ENCODE data around the gene SBK1. TPM values are rescaled to one million over a fixed set of nuclear protein-coding genes. Genes with fewer than 3 reads are reported as not detected.

The SBK1 gene
- total RNA-seq, 1 donor = not detected

- Histone ChIP-seq H3K9me3 (ENCODE audit: low read depth, low read length) (no peaks in the 10 kb centered on the region), H3K4me2 (ENCODE audit: insufficient read depth, low read length) (no peak overlapping the region), H3K36me3 (ENCODE audit: insufficient read depth, low read length) (no peaks in the 10 kb centered on the region), H3K4me3 (ENCODE audit: insufficient read depth, low read length) (no peak overlapping the region), H3K27me3 (ENCODE audit: insufficient read depth, low read length) (no peaks in the 10 kb centered on the region), H2AFZ (ENCODE audit: low read length) (no peak overlapping the region), H3K79me2 (ENCODE audit: insufficient read depth, low read length) (no peaks in the 10 kb centered on the region), H4K20me1 (ENCODE audit: insufficient read depth, low read length) (no peaks in the 10 kb centered on the region), H3K27ac (ENCODE audit: low read depth, low read length) (no peak overlapping the region), H3K4me1 (ENCODE audit: insufficient read depth, low read length) (no peaks in the 10 kb centered on the region)
- no peak for DNase-seq (ENCODE audit: insufficient read length, low spot score, missing footprints)
- TF ChIP-seq, protein P1, sequence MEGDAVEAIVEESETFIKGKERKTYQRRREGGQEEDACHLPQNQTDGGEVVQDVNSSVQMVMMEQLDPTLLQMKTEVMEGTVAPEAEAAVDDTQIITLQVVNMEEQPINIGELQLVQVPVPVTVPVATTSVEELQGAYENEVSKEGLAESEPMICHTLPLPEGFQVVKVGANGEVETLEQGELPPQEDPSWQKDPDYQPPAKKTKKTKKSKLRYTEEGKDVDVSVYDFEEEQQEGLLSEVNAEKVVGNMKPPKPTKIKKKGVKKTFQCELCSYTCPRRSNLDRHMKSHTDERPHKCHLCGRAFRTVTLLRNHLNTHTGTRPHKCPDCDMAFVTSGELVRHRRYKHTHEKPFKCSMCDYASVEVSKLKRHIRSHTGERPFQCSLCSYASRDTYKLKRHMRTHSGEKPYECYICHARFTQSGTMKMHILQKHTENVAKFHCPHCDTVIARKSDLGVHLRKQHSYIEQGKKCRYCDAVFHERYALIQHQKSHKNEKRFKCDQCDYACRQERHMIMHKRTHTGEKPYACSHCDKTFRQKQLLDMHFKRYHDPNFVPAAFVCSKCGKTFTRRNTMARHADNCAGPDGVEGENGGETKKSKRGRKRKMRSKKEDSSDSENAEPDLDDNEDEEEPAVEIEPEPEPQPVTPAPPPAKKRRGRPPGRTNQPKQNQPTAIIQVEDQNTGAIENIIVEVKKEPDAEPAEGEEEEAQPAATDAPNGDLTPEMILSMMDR (IDR thresholded peaks at IDR 0.05; ENCODE audit: extremely low read depth, low read depth, low read length) = no peak
Observed at GRCh38 chr16:28280881-28281836, 11.2 kb upstream of the SBK1 start.

DNA sequence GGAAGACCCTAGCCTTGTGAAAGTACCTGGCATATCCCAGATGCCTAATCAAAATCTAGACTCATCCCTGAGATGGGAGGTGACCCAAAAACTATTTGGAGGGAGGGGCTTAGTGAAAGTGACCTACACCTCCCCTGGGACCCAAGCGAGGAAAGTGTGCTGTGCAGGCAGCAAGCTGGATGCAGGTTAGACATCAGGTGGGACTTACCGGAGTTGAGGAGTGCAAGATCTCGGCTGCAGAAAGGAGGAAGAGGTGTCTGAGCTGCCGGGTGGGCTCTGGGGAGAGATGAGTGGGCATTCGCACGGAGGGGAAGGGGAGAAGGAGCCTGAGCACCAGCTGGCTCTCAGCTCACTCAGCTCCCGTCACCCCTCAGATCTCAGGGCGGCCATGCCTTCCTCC lies 10.3 kb upstream of the SBK1 start:
- H3K4me2 ChIP-seq (ENCODE audit: insufficient read depth, low read length) = no peak overlapping the region
- no peak for DNase-seq (ENCODE audit: insufficient read length, low spot score, missing footprints)

DNA sequence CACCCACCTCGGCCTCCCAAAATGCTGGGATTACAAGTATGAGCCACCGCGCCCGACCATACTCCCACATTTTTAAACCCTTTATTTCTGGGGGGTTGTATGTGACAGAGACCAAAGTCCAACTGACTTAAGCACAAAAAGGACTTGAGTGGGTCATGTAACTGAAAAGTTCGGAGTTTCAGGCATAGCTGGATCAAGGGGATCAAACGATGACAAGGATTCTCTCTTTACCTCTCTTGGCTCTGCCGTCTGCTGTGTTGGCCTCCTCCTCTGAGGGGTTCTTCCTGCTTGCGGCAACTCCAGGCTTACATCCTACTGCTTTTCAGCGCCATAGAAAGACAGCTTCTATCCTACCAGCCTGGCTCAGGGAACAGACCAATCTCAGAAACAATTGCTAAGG lies 9.2 kb upstream of the SBK1 start:
- Histone ChIP-seq H3K9me3 (ENCODE audit: low read depth, low read length) (no peaks in the 10 kb centered on the region), H3K27me3 (ENCODE audit: insufficient read depth, low read length) (peaks cover 4% of the 10 kb centered on the region), H3K27ac (ENCODE audit: low read depth, low read length) (no peak overlapping the region), H3K79me2 (ENCODE audit: insufficient read depth, low read length) (no peaks in the 10 kb centered on the region), H3K4me1 (ENCODE audit: insufficient read depth, low read length) (no peaks in the 10 kb centered on the region), H4K20me1 (ENCODE audit: insufficient read depth, low read length) (no peaks in the 10 kb centered on the region), H3K4me3 (ENCODE audit: insufficient read depth, low read length) (no peak overlapping the region), H3K4me2 (ENCODE audit: insufficient read depth, low read length) (no peak overlapping the region), H2AFZ (ENCODE audit: low read length) (no peak overlapping the region), H3K36me3 (ENCODE audit: insufficient read depth, low read length) (no peaks in the 10 kb centered on the region)
- DNase-seq (ENCODE audit: insufficient read length, low spot score, missing footprints) = no peak
- TF ChIP-seq, protein P1 (IDR thresholded peaks at IDR 0.05; ENCODE audit: extremely low read depth, low read depth, low read length) = no peak

More for the DNA sequence above, 10.3 kb upstream of the SBK1 start:
- no peaks in the 10 kb centered on the region for H4K20me1 ChIP-seq (ENCODE audit: insufficient read depth, low read length)
- no peaks in the 10 kb centered on the region for H3K79me2 ChIP-seq (ENCODE audit: insufficient read depth, low read length)
- H3K36me3 ChIP-seq (ENCODE audit: insufficient read depth, low read length) = no peaks in the 10 kb centered on the region
- H3K27ac ChIP-seq (ENCODE audit: low read depth, low read length) = no peak overlapping the region
- TF ChIP-seq, protein P1 (IDR thresholded peaks at IDR 0.05; ENCODE audit: extremely low read depth, low read depth, low read length) = no peak
- no peaks in the 10 kb centered on the region for H3K4me1 ChIP-seq (ENCODE audit: insufficient read depth, low read length)
- H3K9me3 ChIP-seq (ENCODE audit: low read depth, low read length) = no peaks in the 10 kb centered on the region
- H2AFZ ChIP-seq (ENCODE audit: low read length) = no peak overlapping the region
- no peak overlapping the region for H3K4me3 ChIP-seq (ENCODE audit: insufficient read depth, low read length)
- H3K27me3 ChIP-seq (ENCODE audit: insufficient read depth, low read length) = no peaks in the 10 kb centered on the region

- H4K20me1 ChIP-seq (ENCODE audit: insufficient read depth, low read length) = no peaks in the 10 kb centered on the region
- no peaks in the 10 kb centered on the region for H3K4me1 ChIP-seq (ENCODE audit: insufficient read depth, low read length)
- no peak overlapping the region for H3K27ac ChIP-seq (ENCODE audit: low read depth, low read length)
- peak; percentile 82 for DNase-seq (ENCODE audit: insufficient read length, low spot score, missing footprints)
- H3K9me3 ChIP-seq (ENCODE audit: low read depth, low read length) = no peaks in the 10 kb centered on the region
- no peak overlapping the region for H3K4me2 ChIP-seq (ENCODE audit: insufficient read depth, low read length)
- H3K27me3 ChIP-seq (ENCODE audit: insufficient read depth, low read length) = peaks cover 12% of the 10 kb centered on the region
- H3K36me3 ChIP-seq (ENCODE audit: insufficient read depth, low read length) = no peaks in the 10 kb centered on the region
- TF ChIP-seq, protein P1 (IDR thresholded peaks at IDR 0.05; ENCODE audit: extremely low read depth, low read depth, low read length) = no peak
- H2AFZ ChIP-seq (ENCODE audit: low read length) = no peak overlapping the region
- H3K4me3 ChIP-seq (ENCODE audit: insufficient read depth, low read length) = no peak overlapping the region
- H3K79me2 ChIP-seq (ENCODE audit: insufficient read depth, low read length) = no peaks in the 10 kb centered on the region
Observed at GRCh38 chr16:28283798-28284577, 8.3 kb upstream of the SBK1 start.

Data from osteoblast (primary cell).